T follicular helper cell (primary cell): ENCODE data around the gene NREP.
"Not testable (repeated sequence)": the region's sequence is repeated elsewhere in the genome, so short reads cannot be mapped to it uniquely, and the experiment has no call there.

ENCODE experiments used
- DNase-seq: peaks from one replicate; pipeline ENCODE4 v3.0.0-alpha.2; 2020; ENCODE audit warnings: low read depth

Gene NREP

DNA sequence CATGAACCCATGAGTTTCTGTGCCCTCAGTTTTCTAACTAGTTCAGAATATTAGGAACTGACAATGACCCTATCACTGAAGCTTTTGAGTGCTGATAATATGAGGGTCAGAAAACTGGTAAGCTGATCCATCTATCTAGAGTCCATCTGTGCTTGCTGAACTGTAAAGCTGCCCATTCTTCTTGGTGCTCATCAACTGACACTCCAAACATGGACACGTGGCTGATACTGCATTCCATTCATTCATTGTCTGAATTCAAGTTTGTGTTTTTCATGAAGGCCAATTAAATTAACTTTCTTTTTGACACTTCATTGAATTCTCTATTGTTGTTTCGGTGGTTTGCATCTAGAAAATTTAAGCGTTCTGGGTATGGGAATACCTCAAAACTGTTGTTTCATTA, 17.6 kb downstream of the NREP start:
- no peak for DNase-seq

GRCh38 chr5:111738118-111738517, 18.9 kb downstream of the NREP start:
- no peak for DNase-seq

DNA sequence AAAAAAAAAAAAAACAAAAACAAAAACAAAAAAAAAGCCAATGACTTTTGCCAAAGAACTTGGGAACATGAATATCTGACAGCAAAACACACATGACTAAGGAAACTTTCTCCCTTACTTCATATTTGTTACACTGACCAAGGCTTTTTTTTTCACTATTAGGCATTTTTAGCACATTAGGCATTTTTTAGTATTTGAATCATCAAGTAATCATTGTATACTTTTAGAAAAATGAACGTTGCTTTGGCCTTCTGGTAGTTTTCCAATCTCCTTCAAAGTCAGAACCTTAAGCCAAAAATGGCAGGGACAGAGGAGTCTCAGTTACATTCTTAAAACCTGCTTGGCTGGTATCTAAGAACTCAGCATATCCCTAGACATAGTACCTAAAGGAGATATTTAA, 19.3 kb downstream of the NREP start:
- no peak for DNase-seq

DNA sequence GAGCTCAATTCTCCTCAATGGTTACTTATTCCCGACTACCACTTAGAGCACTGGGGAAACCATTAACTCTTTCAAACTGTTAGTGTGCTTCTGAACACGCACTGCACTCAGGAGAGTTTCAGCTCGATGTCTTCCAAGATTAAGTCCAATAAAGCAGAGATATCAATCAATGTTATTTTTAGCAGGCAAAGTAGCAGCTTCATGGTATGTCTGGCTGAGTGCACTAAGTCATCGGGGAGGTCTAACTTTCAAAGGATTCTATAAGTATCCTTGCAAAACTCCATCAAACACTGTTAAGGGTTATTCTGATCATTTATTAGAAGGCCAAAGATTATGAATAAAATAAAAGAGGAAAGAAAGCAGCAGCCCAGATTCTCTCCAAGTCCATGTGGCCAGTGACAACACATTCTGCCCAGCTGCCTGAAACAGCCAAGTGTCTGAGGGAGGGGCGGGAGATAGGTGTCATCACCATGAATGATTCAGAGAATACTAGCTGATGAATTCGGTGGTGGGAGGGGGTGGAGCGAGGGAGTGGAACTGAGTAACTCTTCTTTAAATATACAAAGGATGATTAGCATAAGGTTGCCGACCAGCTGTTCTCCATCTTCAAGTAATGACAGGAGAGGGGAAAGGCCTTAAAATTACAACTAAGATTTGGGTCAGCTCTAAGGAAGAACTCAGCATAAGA, 21.3 kb downstream of the NREP start:
- no peak for DNase-seq

GRCh38 chr5:111734597-111734996, 22.4 kb downstream of the NREP start:
- DNase-seq, result no peak

- no peak for DNase-seq
Observed at GRCh38 chr5:111734013-111734412, 23.0 kb downstream of the NREP start.

- DNase-seq, result no peak
Observed at GRCh38 chr5:111733571-111733970, 23.4 kb downstream of the NREP start.

DNA sequence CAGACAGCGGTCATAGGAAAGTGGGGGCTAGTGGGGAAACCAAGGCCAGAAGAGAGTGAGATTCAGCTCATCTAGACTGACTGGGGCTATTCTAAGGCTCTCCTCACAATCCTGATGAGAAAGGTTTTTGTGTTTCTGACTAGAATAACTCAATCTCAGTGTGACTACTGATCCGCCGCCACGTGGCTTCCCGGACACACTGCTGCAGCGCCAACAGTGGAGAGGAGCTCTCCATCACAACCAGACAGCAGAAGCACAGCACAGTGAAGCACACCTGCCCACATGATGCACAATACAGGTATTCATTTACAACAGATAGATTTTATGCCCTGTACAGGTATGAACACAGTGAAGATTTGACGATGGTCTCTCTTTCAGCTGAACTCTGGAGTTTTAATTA, 25.4 kb downstream of the NREP start:
- DNase-seq, result no peak

GRCh38 chr5:111730659-111731382, 26.2 kb downstream of the NREP start:
- no peak for DNase-seq

GRCh38 chr5:111728941-111729340, 28.1 kb downstream of the NREP start:
- DNase-seq, result no peak

DNA sequence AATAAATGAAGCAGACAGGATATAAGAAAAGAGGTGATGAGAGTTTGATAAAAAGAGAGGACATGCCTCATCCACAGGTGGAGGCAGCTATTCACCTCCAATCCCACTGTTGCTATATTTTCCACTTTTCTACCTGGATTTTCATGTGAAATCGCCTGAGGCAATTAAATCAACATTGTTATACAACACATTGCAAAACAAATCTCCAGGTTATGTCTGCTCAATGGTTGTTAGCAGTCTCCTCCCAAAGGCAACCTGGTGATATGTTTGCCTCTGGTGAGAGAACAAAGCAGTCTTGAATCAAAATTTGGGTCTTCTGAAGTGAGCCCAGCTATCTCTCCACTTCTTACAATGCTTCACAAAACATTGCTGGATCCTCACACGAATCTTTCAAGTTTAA, 30.0 kb downstream of the NREP start:
- no peak for DNase-seq

- DNase-seq, result no peak
Observed at GRCh38 chr5:111722140-111722539, 34.9 kb downstream of the NREP start.

DNA sequence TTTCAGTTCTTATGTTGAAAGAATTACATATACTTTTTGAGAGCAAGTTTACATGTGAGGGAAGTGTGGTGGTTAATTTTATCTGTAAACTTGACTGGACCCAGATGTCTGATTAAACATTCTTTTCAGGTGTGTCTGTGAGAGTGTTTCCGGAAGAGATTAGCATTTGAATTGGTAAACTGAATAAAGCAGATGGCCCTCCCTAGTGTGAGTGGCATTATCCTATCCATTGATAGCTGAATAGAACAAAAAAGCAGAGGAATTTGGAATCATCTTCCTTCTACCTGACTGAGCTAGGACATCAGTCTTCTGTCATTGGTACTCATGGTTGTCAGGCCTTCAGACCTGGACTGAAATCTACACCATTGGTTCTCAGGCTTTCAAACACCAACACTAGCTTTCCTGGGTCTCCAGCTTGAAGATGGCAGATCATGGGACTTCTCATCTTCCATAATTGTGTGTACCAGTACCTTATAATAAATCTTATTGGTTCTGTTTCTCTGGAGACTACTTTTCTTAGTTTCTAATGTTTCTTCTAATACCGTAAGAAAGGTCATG, 36.6 kb downstream of the NREP start:
- DNase-seq, result no peak

DNA sequence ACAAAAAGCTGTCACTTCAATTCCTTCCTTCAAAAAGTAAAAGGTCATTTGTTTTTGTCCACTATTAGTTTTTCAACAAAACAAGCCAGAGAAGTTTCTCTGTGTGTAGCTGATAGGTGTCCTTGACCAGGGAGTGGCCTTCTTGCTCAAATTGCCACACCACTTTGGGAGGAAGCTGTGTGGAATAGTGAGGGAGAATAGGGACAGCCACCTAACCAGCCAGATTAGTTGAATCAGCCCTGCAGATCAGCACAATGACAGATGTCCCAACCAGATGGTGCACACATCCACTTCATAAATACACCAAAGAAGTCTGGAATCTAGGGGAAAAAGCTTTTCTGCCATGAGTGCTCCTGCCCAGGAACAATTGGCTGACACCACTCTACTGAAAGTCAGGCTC, 37.2 kb downstream of the NREP start:
- no peak for DNase-seq

- not testable (repeated sequence) for DNase-seq
Observed at GRCh38 chr5:111716789-111717188, 40.2 kb downstream of the NREP start.

DNA sequence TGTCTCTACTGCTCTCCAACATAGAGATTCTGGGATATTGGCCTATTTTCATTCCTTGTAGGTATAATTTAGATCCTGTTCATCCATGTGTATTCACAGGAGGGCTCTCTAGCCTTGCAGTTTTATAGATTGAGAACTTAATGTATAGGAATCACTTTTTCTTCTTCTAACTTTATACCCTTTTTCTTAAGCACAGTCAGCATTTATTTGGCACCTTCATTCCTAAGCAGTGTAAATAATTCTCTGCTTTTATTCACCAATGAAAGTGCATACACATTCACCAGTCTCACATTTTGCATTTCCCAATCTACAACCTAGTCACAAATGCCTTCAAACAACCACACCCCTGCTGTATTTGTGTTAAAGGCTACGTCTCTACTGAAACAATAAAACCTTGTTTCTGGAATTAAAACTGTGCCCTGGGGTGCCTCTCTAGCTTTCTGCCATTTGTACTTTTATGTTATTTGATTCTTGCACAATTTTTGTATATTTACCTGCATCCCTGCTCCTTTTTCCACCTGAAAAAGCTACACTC, 49.3 kb downstream of the NREP start:
- no peak for DNase-seq

DNA sequence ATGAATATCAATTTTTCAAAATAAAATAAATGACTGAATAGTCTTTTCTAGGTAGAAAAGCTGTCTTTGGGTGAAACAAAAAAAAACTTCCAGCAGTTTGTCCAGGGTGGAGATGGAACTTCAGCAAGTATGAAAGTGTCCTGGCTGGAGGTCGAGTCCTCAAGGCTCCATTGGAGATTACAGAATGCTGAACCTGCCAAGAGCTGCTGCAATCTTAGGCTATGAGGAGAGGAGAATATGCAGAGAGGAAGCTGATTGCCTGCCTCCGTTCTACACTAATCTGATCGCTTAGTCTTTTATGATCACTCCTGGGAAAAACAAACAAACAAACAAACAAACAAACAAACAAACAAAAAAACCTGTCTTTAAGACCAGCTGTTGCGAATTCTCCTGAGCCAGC, 50.6 kb downstream of the NREP start:
- no peak for DNase-seq

DNA sequence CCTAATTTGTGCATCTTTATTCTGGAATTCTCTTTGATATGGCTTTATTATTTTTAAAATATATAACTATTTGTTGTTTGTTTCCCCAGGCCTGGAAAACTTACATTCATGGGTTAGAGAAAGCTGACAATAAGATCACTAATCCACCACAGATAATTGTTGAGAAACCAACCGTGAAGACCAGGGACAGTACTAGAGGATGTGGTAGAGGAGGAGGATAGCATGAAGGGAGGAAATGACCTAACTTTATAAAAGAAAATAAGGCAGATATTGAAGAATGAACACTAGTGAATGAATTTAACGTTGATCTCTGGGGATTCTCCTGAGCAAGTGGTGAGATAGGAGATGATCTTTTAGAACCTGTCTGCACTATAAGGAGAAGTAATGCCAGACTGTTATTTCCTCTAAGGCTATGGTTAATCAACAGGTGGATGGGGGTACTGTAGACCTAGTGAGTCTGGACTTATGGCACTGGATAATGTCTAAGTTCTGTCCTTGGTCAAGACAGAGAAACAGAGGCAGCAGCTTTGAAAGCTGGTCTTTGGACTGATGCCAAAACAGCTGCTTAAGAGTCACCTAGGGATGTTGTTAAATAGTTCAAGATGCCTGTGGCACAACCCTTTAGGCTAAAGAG, 52.4 kb downstream of the NREP start:
- DNase-seq, result no peak

DNA sequence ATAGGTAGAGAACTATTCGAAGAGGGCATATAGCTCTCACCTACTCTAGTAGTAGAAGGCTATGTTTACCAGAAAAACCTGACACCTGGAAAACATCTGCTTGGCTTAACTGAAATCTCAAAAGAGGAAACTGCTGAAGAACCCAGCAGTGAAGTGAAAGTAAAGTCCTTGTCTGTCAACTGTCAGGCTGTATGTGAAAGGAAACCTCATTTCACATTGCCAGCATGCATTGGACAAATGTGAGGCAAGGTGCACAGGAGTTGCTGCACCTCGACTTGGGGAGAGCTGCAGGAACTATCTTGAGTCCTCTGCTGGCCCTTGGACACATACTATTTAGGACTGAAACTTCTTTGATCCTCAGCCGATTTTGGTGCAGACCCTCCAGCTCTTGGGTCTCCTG, 53.3 kb downstream of the NREP start:
- DNase-seq, result no peak

GRCh38 chr5:111699976-111700375, 57.0 kb downstream of the NREP start:
- DNase-seq, result no peak

GRCh38 chr5:111699324-111699723, 57.7 kb downstream of the NREP start:
- no peak for DNase-seq

- DNase-seq, result no peak
Observed at GRCh38 chr5:111697881-111698757, 58.9 kb downstream of the NREP start.
